NCI-H2029 (cell line): ENCODE measurements around the gene BNC2.
"Not testable (repeated sequence)": the region's sequence is repeated elsewhere in the genome, so short reads cannot be mapped to it uniquely, and the experiment has no call there.

Experiments
- DNase-seq: peaks from one replicate; lab custom pipeline; 2025; lab: John Stamatoyannopoulos, UW

Gene BNC2

DNA sequence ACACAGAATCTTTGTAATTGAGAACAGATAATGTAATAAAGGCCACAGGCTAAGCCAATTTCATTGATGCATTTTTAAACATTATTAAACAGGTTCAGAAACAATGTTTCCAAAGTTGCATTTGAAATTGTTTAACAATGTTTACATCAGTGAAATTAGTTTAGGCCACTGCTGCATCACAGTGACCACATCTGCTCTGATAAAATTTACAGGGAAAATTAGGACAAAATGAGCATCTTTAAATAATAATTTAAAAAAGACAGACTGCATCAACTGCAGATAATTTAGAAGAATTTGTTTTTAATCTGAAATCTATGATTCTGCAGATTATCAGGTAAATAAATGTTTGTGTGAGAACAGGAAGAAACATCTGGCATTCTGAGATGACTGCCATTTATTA, 420.4 kb downstream of the BNC2 start:
- DNase-seq, result no peak

GRCh38 chr9:16449076-16449730, 421.3 kb downstream of the BNC2 start:
- DNase-seq, result no peak

GRCh38 chr9:16447946-16448345, 422.5 kb downstream of the BNC2 start:
- no peak for DNase-seq

GRCh38 chr9:16446636-16447035, 423.8 kb downstream of the BNC2 start:
- no peak for DNase-seq

GRCh38 chr9:16445141-16445920, 425.1 kb downstream of the BNC2 start:
- DNase-seq, result no peak

- DNase-seq, result no peak
Observed at GRCh38 chr9:16442622-16443021, 427.8 kb downstream of the BNC2 start.

DNA sequence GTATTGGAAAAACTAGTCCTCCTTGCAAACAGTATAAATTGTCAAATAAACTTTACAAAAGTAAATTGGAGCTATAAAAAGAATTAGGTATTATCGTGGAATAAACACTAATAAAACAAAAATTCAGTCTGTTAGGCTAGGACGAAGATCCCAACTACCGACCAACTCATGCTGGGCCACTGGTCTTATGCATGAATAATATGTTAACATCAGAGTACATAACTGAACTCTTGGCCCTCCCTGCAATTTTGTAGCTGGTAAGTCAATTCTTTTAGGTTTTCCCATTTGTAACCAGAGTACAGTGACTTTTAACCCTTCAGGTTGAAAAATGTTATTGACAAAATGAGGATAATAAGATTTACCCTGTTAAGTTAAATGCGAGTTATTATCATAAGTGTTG, 428.7 kb downstream of the BNC2 start:
- no peak for DNase-seq

- not testable (repeated sequence) for DNase-seq
Observed at GRCh38 chr9:16438831-16439230, 431.6 kb downstream of the BNC2 start.

GRCh38 chr9:16436545-16436944, 433.9 kb downstream of the BNC2 start:
- no peak for DNase-seq

GRCh38 chr9:16434526-16434925, 435.9 kb downstream of the BNC2 start:
- no peak for DNase-seq

GRCh38 chr9:16433494-16433893, 437.0 kb downstream of the BNC2 start:
- DNase-seq, result no peak

DNA sequence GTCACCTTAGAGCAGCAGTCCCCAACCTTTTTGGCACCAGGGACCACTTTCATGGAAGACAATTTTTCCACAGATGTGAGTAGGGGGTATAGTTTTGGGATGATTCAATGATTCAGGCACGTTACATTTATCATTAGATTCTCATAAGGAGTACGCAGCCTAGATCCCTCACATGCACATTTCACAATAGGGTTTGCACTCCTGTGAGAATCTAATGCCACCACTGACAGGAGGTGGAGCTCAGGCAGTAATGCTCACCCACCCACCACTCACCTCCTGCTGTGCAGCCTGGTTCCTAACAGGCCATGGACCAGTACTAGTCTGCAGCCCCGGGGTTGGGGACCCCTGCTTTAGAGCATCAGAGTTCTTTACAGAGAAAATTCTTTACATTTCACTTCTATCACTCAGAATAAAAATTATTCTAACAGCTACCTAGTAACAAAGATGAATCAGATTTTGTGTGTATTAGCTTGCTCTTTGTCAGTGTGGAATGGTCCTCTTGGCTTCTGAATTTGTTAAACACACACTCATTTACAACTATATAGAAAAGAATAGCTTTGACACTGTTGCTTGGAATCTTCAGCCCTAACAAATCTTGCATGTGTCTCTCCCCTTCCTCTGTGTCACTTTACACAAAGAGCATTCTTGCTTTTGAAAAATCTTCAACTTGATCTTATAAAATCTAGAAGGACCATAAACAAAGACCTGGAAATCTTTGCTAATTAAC, 438.6 kb downstream of the BNC2 start:
- DNase-seq, result no peak

DNA sequence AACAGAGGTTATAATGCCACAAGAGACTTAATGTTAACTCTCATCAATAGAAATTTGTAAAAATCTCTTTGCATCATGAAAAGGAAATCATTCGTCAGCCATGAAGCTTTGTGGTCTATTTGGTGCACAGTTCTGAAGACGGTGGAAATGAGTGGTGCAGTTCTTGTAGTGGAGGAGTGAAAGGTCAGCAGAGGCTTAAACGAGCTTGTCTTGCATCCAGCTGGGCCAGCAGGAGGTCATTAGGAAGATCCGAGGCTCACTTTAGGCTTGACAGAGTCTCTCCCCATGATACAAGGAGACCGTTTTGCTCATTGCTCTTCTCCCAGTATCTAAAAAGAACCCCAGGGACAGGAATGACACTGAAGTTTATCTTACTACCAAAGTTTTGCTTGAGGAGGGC, 440.8 kb downstream of the BNC2 start:
- DNase-seq, result no peak

- DNase-seq, result no peak
Observed at GRCh38 chr9:16427873-16428427, 442.5 kb downstream of the BNC2 start.

GRCh38 chr9:16426716-16427115, 443.8 kb downstream of the BNC2 start:
- no peak for DNase-seq

DNA sequence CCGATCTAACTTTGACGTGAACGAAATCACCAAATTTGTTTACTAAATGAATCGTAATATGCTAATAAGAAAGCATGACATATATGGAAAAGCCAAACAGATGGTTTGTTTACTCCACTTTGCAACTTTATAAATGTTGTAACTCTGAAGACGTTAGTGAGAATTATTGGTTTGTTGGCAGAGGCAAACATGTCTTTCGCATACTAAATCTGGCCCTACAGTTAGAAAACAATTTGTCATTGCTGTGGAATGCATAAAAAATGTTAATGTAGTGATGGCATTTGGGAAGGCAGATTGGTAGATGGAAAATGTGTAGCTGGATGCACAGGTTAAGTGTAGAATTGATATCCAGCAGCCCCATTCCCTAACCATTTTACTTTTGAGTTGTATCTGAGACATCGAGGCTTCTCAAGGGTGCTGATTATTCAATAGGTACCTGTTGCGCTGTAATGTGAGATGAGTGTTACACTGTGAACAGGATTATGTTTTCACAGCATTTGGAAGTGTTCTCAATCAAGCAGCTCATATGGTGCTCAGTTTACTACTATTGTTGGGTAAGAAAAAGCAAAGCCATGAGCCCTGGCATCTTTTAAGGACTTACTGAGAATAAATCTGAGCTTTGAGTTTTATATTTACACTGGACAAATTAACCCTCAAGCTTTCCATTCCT, 444.8 kb downstream of the BNC2 start:
- no peak for DNase-seq

- DNase-seq, result no peak
Observed at GRCh38 chr9:16422114-16422513, 448.4 kb downstream of the BNC2 start.

DNA sequence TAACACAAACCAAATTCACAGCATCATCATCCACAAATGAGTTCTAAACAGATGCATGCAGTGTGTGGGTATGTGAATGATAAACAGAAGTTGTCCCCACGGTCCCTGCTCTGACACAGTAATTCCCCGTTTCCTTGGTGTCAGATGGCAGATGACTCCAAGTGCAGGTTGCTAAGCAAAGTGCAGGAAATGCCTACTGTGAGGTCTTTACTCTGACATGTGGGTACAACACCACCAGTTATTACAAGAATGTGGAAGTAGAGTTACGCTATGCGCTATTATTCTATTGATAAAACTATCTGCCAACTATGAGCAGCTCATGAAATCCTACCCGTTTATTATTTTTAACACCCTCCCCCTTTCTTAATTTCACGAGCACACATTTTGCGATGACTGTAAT, 448.9 kb downstream of the BNC2 start:
- no peak for DNase-seq

- DNase-seq, result no peak
Observed at GRCh38 chr9:16419124-16419523, 451.3 kb downstream of the BNC2 start.

- DNase-seq, result no peak
Observed at GRCh38 chr9:16418721-16419120, 451.7 kb downstream of the BNC2 start.

DNA sequence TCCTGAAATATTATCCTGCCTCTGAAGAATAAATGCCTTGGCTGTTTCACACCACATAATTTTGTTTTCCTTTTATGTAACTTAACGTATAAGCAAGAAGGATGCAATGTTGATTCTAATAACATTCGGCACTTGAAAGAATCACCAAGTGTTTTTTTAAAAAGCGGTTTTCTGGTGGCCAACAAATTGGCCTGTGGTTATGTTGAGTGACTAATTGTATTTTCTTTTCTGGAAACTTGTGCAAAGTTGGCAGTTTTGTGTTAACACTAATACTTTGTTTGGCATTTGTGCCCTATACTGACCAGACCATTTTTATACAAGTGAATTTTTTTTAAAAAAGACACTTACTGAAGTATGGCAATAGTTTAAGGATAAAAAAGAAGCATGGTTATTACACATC, 452.7 kb downstream of the BNC2 start:
- no peak for DNase-seq

DNA sequence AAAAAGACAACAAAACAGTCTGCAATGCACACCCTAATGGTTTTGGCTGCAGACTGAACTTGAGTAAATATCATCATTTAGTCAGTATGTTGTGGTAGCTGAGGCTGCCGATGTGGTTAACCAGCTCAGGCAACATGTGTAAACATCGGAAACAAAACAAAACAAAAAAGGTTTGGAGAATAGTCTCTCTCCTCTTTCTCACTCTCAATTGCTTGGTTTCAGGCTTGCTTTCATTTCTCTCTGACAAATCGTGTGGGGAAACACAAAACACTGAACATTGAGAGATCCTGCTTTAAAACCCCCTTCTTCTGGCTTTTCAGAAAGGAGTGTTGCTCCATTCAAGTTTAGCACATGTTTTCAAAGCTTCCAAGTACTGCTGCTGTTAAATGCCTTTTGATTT, 453.3 kb downstream of the BNC2 start:
- no peak for DNase-seq
